Hindlimb muscle (tissue), 1 donor: Measurements from ENCODE around the gene SULT2A1. TPM values are rescaled to one million over a fixed set of nuclear protein-coding genes. Genes with fewer than 3 reads are reported as not detected.
"Not testable (repeated sequence)": the region's sequence is repeated elsewhere in the genome, so short reads cannot be mapped to it uniquely, and the experiment has no call there.

Experiments used
- DNase-seq: peaks from one replicate; pipeline ENCODE4 v3.0.0-alpha.2; 2013
- polyA plus RNA-seq: library from polyadenylated mRNA; unstranded; fragments of 120-200 nt; gene quantifications from one replicate; pipeline ENCODE4 v1.2.1, GENCODE V29; 2013; ENCODE audit not compliant: insufficient read length

SULT2A1 gene, protein sequence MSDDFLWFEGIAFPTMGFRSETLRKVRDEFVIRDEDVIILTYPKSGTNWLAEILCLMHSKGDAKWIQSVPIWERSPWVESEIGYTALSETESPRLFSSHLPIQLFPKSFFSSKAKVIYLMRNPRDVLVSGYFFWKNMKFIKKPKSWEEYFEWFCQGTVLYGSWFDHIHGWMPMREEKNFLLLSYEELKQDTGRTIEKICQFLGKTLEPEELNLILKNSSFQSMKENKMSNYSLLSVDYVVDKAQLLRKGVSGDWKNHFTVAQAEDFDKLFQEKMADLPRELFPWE
- polyA plus RNA-seq, result not detected

DNA sequence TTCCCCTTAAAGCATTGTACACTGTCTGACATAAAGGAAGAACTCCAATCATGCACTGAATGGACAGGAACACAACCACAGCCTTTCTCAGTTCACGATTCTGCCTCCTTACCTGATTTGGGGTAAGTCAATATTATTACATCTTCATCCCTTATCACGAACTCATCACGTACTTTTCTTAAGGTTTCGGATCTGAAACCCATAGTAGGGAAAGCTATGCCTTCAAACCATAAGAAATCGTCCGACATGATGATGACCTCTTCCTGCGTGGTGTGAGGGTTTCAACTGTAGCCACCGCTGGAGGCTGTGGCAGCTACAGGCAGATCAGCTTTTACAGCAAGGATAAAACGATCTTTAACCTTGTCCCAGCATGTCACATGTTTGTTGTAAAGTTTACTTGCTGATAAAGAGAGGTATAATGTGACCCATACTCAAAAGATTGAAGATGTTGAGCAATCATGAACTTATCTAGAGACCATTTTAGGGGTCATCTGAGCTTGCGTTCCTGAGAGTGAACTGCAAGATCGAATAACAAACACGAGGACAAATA lies at the start of gene SULT2A1:
Gene SULT2A1, minus strand, starts transcription at position 306 of the 550 bp plus-strand sequence. Its CDS starts 58 bp downstream, at position 248.
- no peak for DNase-seq

DNA sequence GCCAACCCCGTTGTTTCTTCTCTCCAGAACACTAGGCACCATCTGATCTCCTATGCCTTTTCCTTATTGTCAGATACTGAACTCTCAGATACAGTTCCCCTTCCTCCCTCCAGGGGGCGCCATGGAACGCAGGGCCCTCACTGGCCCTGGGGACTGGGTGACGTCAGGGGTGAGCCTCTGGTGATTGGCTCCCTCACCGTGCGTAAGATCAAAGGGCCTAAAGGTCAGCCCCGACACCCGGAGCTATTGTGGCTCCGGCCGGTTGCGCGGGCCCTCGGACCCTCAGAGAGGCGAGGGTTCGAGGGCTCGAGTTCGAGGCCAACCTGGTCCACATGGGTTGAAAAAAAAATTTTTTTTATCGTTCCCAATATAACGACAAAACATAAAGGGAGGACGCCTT lies 42.5 kb upstream of the SULT2A1 start:
- not testable (repeated sequence) for DNase-seq

DNA sequence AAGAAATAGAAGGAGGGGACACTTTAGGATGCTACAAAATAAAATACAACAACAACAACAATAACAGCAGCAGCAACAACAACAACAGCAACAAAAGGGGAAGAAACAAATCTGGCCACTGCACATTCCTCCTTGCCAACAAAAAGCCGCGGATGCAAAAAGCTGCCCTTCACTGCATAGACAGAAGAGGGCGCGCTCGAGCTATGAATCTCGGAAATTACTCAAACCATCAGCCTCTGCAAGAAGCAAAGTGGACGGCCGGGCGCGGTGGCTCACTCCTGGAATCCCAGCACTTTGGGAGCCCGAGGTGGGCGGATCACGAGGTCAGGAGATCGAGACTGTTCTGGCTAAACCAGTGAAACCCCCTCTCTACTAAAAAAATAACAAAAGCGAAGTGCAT lies 34.0 kb upstream of the SULT2A1 start:
- not testable (repeated sequence) for DNase-seq

DNA sequence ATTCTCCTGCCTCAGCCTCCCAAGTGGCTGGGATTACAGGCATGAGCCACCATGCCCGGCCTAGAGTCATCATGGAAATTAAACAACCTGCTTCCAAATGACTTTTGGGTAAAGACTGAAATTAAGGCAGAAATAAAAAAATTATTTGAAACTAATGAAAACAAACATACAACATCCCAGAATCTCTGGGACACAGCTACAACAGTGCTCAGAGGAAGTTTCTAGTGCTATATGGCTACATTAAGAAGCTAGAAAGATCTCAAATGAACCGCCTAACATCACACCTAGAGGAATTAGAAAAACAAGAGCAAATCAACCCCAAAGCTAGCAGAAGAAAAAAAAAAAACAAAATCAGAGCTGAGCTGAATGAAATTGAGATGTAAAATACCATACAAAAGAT lies 24.1 kb upstream of the SULT2A1 start:
- not testable (repeated sequence) for DNase-seq

DNA sequence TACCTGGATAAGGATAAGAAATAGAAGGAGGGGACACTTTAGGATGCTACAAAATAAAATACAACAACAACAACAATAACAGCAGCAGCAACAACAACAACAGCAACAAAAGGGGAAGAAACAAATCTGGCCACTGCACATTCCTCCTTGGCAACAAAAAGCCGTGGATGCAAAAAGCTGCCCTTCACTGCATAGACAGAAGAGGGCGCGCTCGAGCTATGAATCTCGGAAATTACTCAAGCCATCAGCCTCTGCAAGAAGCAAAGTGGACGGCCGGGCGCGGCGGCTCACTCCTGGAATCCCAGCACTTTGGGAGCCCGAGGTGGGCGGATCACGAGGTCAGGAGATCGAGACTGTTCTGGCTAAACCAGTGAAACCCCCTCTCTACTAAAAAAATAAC lies 23.2 kb upstream of the SULT2A1 start:
- not testable (repeated sequence) for DNase-seq

DNA sequence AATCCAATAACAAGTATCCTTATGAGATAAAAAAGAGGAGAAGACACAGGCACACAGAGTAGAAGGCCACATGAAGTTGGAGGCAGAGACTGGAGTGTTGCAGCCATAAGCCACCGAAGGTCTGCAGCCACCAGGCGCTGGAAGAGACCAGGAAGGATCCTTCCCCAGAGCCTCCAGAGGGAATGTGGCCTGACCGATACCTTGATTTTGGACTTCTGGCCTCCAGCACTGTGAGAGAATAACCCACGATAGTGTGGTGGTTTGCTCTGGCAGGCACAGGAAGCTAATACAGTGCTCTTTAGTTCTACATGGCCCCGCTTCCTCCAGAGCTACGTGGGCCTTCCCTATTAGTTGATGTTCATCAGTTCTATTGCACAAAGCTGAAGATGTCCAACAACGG lies 15.3 kb upstream of the SULT2A1 start:
- no peak for DNase-seq

DNA sequence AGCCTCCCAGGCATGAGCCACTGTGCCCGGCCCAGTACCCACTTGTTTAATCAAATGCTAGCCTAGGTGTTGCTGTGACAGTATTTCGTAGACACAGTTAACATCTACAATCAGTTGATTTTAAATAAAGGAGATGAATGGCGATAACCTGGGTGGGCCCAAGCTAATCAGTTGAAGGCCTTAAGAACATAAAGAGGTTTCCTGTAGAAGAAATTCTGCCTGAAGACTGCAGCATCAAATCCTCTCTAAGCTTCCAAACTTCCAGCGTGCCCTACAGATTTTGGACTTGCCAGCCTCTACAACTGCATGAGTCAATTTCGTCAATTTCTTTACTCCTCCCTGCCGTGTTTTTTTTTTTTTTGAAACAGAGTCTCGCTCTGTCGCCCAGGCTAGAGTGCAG lies 13.2 kb upstream of the SULT2A1 start:
- no peak for DNase-seq

DNA sequence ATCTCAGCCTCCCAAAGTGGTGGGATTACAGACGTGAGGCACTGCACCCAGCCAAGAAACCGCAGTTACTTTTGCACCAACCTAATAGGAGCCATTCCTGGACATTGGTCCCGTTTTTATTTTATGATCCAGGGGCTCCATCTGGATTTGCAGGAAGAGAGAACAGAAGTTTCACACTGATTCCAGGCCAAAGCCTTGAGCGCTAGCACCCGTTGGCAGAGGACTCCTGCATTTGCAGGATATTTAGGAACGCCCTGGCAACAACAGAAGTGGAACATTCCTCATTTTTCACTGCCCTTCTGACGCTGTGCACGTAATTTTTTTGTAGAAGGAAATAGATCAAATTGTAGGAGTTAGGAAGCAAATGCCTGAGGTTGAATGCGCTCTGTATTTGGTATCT lies 11.7 kb upstream of the SULT2A1 start:
- DNase-seq, result no peak

DNA sequence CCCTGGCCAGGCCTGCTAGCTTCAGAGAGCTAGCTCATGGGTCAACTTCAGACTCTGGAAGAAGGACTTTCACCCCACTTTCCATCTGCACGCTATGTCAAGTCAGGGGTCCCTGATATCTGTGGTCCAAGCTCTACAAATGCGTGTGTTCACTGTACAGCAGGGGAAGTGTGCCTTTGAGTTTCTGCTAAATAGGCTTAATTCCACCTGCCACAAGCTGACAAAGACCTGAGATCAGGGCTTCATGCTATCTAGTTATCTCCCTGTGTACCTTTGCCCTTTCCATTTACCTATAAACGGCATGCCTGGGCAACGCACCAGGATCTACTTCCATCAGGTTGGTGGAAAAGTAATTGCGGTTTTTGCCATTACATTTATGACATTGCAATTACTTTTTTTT lies 10.7 kb upstream of the SULT2A1 start:
- DNase-seq, result no peak

DNA sequence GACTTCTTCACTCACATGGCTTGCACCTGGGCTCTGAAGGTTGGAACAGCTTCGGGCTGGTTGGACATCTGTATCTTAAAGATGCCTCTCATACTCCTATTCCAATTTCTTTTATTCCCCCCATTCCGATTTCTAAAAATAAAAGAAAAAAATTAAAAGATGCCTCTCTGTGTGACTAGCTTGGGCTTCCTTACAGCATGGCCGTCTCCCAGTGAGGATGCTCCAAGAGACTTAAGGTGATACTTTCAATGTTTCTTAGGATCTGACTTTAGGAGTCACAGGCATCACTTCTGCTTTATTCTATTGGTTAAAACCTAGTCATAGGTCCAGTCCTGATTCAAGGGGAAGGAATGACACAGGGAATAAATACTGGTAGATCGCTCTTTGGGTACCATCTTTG lies 9.9 kb upstream of the SULT2A1 start:
- no peak for DNase-seq

DNA sequence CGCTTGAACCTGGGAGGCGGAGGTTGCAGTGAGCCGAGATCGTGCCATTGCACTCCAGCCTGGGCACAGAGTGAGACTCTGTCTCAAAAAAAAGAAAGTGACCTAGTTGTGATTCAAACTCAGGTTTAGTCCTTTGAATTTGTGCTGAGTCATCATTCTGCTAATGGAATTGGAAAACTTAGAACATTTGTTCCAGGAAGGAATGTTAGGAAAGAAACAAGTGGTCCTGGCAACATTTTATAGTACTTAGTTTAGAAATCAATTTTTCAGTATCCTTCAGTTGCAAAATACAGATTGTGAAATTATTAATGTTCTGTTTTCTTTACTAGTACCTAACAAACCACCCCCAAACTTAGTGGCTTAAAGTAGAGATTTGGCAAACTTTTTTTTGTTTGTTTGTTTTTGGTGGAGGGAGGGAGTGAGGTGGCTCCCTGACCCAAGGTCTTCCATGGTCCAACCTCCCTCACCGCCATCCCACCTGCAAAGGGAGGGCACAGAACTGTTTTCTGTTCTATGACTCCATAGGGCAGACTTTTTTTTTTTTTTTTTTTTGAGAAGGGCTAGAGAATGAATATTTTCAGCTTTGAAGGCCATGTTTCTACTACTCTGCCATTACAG lies 9.2 kb upstream of the SULT2A1 start:
- DNase-seq, result no peak

DNA sequence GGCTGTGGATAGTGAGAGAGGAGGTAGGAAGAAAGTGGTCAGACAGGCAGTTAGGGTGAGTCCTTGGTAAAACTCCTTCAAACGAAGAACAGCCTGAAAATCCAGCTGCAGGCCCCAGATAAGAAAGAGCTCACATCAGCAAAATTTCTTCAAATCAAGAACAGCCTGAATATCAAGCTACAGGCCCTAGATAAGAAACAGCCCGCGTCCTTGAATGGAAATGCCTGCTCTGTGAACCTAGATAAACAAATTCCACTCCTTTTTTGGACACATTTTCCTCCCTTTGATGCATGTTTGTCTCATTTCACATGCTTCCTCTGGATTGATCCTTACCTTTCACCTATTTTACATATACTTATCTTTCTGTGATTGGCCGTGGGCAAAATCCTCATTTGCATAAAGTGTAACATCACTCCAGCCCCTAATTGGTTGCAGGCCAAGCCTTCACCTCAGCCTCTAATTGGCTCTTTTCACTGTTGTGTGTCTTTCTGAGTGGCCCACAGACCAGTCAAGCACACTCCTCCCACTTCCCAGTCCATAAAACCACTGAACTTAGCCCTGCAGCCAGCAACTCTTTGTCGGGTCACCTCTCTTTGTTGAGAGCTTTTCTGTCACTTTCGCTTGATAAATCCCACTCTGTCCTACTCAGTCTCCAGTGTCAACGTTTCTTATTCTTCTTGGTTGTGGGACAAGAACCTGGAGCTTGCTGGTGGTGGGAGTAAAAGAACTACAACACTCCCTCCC lies 6.0 kb upstream of the SULT2A1 start:
- DNase-seq, result no peak

DNA sequence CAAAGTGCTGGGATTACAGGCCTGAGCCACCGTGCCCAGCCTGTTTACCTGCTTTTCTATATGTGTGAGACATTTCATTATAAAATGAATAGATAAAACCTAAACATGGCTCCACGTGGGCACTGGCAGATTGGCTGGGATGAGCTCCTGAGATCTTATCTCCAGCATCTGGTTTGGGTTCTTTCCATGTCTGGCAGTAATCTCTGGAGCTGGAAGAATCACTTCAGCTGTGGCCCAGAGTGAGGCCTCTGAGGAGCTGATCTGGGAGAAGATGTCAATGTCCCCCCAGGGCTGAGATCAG lies 5.5 kb upstream of the SULT2A1 start:
- no peak for DNase-seq

DNA sequence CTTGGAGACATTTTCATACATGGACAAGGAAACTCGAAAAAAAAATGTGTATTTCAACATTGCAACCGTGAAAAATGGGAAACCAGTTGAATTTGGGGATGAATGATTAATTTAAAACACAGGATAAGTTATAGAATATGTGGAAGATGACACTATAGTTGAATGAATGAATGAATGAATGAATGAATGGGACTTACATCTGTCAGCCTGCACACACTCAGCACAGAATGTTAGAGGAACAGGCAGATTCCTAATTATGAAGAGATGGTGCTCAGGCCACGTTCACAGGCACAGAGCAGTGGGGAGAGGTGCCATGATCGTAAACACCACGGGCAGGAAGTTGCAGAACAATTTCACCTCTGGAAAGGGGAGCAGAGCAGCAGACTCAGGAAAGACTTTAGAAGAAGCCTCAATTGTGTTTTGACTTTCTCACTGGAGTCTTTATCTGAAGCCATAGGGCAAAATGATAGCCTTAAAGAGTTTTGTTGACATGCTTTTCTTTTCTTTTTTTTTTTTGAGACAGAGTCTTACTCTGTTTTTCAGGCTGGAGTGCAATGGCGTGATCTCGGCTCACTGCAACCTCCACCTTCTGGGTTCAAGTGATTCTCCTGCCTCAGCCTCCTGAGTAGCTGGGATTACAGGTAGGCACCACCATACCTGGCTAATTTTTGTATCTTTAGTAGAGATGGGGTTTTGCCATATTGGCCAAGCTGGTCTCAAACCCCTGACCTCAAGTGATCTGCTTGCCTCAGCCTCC lies 4.9 kb upstream of the SULT2A1 start:
- no peak for DNase-seq

DNA sequence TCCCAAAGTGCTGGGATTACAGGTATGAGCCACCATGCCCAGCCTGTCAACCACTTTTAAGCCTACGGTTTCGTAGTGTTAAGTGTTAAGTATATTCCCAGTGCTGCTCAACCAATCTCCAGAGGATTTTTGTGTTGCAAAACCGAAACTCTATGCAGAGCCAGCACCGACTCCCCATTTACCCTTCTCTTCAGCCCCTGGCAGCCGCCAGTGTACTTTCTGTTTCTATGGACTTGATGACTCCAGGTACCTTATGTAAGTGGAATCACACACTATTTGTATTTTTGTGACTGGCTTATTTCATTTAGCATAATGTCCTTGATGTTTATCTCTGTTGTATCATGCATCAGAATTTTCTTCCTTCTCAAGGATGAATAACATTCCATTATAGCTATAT lies 1.1 kb downstream of the SULT2A1 start:
- DNase-seq, result no peak

DNA sequence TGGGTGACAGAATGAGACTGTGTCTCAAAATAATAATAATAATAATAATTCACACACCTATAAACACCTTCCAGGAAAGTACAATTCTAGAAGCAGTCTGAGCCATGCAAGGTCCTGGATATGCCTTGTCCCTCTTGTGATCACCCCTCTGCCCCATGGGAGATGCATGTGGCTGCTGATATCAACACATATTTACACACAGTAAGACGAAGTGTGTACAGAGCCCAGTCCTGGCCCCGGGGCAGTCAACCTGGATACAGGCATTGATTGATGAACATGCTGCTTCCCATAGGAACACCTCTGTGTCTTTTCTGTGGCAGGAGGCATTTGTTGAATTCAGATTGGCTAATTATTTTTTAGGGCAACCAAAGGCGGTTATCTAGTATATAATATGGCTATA lies 3.2 kb downstream of the SULT2A1 start:
- DNase-seq, result no peak

DNA sequence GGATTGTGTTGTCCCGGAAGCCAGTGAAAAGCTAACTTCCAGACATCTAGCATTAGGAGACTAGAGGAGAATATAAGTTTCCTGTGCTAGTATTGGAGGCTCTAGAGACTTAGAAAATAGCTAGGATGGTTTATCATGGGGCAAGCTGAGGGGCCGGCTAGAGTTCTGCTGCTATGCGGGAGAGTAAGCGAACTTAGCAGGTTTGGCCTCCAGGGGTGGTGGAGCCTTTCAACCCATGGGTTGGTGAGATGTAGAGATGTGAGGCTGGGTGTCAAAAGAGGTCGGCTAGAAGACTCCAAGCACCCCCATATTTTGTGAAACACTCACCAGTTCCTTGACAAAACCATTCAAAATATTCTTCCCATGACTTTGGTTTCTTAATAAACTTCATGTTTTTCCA lies 4.4 kb downstream of the SULT2A1 start:
- no peak for DNase-seq

DNA sequence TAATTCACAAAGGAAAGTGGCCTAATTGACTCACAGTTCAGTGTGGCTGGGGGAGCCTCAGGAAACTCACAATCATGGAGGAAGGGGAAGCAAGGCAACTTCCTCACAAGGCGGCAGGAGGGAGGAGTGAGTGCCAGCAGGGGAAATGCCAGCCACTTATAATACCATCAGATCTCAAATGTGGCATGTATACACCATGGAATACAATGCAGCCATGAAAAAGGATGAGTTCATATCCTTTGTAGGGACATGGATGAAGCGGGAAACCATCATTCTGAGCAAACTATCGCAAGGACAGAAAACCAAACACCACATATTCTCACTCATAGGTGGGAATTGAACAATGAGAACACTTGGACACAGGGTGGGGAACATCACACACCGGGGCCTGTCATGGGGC lies 6.7 kb downstream of the SULT2A1 start:
- DNase-seq, result not testable (repeated sequence)

DNA sequence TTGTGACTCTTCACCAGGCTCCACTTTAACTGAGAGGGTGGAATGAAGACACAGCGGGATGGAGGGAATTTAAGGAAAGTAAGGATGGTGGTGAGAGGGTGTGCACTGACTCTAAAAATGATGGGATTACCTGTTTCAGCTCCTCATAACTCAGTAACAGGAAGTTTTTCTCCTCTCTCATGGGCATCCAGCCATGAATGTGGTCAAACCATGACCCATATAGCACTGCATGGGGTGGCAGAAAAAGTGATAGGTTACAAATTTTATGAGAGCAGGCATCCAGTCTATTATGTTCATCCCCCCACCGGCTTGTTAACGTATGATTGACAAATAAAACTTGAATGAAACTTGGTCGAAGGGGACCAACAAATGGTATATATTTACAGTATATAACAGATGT lies 7.2 kb downstream of the SULT2A1 start:
- DNase-seq, result no peak

DNA sequence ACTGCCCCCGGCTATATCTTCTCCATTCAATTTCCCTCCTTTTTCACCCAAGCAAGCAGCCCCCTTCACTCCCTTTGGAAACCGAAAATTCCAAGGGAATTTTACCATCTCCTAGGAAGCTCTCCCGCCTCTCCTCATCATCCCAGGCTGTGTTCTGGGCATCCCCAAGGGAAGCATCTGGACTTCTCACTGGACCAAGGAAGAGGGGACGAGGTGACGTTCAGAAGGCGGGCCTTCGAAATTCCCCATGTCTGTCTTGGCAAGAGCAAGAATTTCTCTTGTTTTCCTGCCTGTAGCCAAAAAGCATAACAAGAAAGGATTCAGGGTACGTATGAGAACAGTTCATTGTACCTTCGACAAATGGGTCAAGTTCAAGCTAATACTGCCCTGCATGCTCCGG lies 20.9 kb downstream of the SULT2A1 start:
- DNase-seq, result no peak

DNA sequence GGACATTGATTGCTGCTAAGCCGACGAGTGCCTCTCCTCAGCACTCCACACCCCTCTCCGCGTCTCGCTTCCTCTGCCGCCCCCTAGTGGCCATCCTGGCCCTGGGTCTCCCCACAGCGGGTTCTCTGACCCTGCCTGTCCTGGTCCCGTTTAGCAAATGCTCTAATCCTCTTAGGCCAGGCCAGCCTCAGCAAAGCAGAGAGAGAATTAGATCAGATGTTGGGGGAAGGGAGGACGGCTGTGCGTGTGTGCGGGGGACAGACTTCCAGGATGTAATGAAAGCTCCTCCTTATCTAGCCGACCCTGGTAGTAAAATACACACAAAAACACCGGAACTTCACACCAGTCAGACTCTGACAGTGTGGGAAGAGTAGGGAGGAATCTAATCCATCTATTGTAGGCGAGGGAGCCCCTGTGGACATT lies 22.6 kb downstream of the SULT2A1 start:
- DNase-seq, result peak; percentile 76

DNA sequence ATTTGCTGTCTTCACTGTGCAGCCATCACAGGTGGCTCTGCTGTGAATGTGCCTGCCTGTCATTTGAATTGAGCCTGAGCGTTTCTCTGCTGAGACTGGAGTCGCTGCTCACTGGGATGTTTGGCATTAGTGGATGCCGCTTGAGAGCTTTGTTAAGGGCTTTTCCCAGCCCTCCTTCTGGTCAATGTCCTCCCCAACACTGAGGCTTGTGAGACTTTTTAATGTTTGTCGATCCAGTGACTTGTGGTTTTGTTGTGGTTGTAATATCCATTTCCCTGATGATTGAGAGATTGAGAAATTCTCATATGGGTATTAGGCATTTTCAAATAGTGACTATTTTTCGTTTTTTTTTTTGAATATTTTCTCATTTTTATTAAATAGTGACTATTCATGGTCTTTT lies 24.5 kb downstream of the SULT2A1 start:
- DNase-seq, result no peak
